ENCODE results near the gene DNAJC13.
"Not testable (repeated sequence)": the region's sequence is repeated elsewhere in the genome, so short reads cannot be mapped to it uniquely, and the experiment has no call there.

DNAJC13 gene

GRCh38 chr3:132543011-132543739, 125.9 kb downstream of the DNAJC13 start:
- no peak for DNase-seq

- no peak for DNase-seq
Observed at GRCh38 chr3:132544130-132544529, 126.8 kb downstream of the DNAJC13 start.

DNA sequence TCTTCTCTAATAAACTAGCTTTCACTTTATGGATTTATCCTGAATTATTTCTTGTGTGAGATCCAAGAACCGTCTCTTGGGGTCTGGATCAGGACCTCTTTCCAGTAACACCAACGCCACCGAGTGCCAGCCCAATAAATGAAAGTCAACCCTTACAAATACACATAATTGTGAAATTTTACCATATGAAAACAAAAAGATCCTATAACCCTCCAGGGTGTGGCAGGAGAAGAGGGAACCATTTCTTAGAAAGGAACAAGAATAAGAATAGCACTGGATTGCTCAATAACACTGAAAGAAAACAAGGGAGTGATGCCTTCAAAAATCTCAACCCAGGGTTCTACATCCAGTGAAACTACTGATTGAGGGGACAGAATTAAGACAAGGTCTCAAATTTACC, 128.2 kb downstream of the DNAJC13 start:
- DNase-seq: no peak

- no peak for DNase-seq
Observed at GRCh38 chr3:132549169-132549568, 131.9 kb downstream of the DNAJC13 start.

DNA sequence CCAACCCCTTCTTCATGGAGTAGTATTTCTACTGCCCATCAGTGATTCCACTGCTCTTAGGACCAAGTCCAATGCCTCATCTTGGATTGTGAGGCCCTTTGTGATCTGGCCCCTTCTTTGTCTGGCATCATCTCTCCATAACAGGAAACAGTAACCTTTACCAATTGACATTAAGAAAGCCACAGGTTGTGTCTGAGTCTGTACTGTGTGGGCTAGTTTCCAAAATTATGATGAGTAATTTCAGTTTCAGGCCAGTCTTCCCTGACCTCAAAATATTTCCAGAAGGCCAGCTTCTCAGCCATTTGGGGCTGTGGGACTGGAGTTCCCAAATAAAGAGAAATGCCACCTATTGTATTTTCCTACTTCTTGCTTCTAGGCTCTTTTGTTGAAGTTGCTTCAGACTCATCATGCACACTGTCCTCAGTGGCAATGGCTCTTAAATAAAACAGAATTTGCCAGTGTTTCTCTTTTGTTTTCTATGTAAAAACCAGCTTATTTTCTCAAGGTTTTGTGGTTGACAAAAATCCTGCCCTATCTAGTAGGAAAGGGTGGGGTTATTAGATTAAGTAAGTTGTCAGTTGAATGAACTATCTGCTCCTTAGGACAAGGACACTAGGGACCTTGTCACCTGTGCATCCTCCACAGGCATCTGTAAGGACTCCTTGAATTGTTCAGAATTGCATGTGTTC, 132.7 kb downstream of the DNAJC13 start:
- DNase-seq: no peak

DNA sequence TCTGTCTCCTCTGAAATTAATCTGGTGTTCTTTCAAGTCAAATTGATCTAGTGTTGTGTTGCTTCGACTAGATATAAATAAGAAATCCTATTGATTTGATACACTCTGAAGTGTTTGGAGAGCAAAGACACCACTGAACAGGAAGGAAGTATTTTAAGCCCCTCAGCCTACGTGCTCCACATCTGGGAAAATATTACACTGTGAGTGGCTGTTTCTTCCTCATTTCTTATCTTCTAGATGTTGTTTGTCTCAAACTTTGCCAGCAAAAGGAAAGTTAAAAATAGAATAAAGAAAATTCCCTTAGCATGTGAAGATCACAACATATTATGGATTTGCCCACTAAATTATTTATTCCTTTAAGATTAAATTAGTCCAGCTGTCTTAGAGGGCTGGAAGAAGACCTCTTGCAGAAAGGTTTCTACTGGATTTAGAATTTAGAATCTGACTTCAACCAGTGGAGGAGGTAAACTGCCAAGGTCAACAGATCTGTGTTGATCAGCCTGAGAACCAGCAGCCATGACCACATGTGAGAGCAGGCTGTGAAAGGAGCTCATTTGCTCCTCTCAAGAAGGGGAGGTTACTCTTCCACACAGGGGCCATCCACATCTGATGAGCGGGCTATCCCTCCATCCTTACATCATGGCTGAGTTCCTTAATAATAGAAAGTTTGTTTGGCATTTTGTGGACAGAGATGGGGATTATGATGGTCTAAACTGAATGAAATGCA, 133.4 kb downstream of the DNAJC13 start:
- no peak for DNase-seq

DNA sequence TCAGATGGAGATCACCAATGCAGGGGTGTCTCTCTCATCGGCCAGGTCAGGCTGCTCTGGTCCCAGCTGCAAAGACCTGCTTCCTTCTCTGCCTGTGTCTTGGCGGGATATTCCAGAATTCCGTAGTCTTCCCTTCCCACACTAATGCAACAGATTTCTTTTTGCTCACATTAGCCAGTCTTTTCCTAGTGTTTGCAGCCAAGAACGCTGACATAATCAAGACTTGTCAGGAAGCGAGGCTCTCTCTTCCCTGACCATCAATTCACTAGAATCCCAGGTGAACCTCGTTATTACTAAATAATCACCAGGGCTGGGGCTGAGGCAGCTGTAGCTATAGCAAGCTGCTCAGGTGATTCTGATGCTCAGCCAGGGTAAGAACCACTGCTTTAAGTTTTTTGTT, 136.5 kb downstream of the DNAJC13 start:
- no peak for DNase-seq

DNA sequence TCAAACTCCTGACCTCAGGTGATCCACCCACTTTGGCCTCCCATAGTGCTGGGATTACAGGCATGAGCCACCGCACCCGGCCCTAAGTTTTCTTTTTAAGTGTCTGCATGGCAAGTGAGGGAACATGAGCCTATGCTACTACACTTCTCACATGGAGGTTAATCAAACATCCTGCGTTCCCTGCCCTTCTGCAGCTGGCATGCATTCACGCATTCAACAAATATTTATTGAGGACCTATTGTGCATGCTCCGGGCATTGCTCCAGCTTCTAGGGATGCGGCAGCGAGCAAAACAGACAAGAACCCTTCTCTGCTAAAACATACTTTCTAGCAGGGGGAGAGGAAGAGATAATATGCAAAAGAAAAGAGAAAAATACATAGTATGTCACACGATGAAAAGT, 137.1 kb downstream of the DNAJC13 start:
- peak in 2 of 58 donors; percentile 4 to 23 for DNase-seq

GRCh38 chr3:132555306-132556035, 138.2 kb downstream of the DNAJC13 start:
- no peak for DNase-seq

DNA sequence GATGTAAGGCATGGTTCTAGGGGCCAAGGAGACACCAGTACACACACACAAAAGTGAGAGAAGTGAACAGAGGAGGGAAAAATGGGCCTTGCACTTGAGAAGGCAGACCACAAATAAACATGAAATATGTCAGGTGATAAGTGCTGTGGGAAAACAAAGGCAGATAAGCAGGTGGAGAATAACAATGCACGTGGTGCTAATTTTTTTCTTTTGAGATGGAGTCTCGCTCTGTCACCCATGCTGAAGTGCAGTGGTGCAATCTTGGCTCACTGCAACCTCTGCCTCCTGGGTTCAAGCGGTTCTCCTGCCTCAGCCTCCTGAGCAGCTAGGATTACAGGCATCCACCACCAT, 138.7 kb downstream of the DNAJC13 start:
- DNase-seq: not testable (repeated sequence)

GRCh38 chr3:132556508-132557159, 139.3 kb downstream of the DNAJC13 start:
- DNase-seq: no peak

GRCh38 chr3:132561003-132561402, 143.7 kb downstream of the DNAJC13 start:
- no peak for DNase-seq

- no peak for DNase-seq
Observed at GRCh38 chr3:132563420-132564069, 146.2 kb downstream of the DNAJC13 start.

- no peak for DNase-seq
Observed at GRCh38 chr3:132564070-132564465, 146.8 kb downstream of the DNAJC13 start.

DNA sequence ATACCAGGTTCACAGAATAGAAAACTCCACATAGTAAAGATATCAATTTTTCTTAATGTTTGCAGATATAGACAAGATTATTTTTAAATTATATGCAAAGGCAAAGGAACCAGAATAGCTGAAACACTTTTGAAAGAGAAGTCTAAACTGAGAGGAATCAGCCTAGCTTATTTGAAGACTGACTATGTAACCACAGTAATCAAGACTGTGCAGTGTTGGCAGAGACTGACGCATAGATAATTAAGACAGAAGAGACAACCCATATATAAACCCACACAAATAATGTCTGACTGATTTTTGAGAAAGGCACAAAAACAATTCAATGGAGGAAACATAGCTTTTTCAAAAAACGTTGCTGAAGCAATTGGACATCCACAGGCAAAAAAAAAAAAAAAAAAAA, 151.1 kb downstream of the DNAJC13 start:
- DNase-seq: no peak

DNA sequence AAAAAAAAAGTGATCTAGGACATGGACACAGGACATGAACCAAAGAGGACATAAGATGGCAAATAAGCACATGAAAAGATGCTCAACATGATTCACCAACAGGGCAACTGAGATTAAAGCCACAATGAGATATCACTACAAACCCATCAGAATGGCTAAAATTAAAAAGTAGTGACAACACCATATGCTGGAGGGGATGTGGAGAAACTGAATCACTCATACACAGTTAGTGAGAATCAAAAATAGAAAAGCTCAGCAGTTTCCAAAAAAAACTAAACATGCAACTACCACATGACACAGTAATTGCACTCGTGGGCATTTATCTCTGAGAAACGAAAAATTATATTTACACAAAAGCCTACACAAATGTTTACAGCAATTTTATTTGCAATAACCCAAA, 151.9 kb downstream of the DNAJC13 start:
- no peak for DNase-seq

GRCh38 chr3:132569580-132569979, 152.3 kb downstream of the DNAJC13 start:
- no peak for DNase-seq

- no peak for DNase-seq
Observed at GRCh38 chr3:132570016-132570415, 152.7 kb downstream of the DNAJC13 start.

DNA sequence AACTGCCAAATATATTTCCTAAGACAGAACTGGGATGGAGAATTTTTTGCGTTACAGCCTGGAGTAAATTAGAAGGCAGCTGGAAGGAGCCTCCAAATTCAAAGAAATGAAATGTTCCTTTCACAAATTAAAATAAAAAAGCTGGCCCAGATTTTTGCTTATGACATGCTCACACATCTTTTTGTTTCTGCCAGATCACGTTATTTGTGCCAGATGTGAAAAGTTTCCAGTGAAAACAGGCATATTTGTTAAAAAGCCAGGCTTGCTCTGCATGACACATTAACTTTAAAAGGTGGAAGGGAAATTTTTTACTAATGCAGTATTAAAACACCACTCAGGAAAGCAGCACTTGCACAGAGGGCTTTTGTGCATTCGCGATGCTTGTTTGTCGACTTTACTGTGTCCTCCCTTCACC, 156.5 kb downstream of the DNAJC13 start:
- DNase-seq: no peak

DNA sequence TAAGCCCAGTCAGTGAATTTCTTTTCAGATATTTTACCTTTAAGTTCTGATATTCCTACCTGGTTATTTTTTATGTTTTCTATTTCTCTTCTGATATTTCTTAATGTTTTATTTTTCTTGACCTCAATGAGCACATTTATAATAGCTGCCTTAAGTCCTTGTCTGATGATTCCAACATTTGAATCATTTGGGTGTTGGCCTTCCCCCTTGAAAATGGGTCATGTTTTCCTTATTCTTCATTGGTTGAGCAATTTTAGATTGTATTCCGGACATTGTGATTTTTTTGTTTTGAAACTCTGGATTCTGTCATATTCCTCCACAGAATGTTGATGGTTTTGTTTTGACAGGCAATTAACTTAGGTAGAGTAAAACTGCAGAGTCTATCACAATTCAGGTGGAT, 170.1 kb downstream of the DNAJC13 start:
- DNase-seq: no peak
